Esophagus squamous epithelium (tissue), 4 donors: ENCODE data around the gene RUSF1.

Experiments
- POLR2A ChIP-seq, 4 donors: fragments of 450-650 bp; IDR thresholded peaks; one replicate each; pipeline ENCODE4 v1.6.1; 2017; ENCODE audit warnings: antibody characterized with exemption in 4 of 4, mild to moderate bottlenecking in 4 of 4, moderate library complexity in 3 of 4
- TF ChIP-seq, protein P1 (sequence below), 6 experiments: fragments of 450-650 bp in 4 of 6; fragments of 200-600 bp in 2 of 6; sonication (generic) in 2 of 6; IDR thresholded peaks; one replicate each; pipeline ENCODE4 v1.5.1; 2016 to 2019; ENCODE audit warnings: antibody characterized with exemption in 6 of 6, mild to moderate bottlenecking in 4 of 6, moderate library complexity in 4 of 6

DNA sequence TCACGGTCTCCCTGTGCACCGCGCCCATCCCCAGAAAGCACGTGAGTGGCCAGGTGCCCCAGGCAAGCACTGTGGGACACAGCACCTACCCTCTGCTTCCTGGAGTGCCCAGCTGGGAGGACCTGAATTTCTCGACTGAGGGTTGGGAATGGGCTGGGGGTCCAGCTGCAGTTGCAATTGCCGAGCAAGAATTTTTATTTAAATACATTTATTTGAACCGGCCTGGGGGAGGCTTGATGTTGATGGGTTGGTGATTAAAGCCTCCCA lies 19.0 kb downstream of the RUSF1 start:
- TF ChIP-seq, protein P1, sequence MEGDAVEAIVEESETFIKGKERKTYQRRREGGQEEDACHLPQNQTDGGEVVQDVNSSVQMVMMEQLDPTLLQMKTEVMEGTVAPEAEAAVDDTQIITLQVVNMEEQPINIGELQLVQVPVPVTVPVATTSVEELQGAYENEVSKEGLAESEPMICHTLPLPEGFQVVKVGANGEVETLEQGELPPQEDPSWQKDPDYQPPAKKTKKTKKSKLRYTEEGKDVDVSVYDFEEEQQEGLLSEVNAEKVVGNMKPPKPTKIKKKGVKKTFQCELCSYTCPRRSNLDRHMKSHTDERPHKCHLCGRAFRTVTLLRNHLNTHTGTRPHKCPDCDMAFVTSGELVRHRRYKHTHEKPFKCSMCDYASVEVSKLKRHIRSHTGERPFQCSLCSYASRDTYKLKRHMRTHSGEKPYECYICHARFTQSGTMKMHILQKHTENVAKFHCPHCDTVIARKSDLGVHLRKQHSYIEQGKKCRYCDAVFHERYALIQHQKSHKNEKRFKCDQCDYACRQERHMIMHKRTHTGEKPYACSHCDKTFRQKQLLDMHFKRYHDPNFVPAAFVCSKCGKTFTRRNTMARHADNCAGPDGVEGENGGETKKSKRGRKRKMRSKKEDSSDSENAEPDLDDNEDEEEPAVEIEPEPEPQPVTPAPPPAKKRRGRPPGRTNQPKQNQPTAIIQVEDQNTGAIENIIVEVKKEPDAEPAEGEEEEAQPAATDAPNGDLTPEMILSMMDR (IDR thresholded peaks at IDR 0.05): no peak
- no peak for TF ChIP-seq POLR2A (IDR thresholded peaks at IDR 0.05)
